GM12865 (cell line): ENCODE data around the gene POLD4.

ENCODE experiments used
- DNase-seq: peaks from one replicate; pipeline ENCODE4 v3.0.0; 2010; ENCODE audit warnings: low read depth
- H3K4me3 ChIP-seq: 2 replicates; pipeline ENCODE4 v1.5.1; 2011; ENCODE audit warnings: mild to moderate bottlenecking, low read depth, low read length, control low read depth
- TF ChIP-seq, protein P1 (sequence below): IDR thresholded peaks from 2 replicates; pipeline ENCODE4 v1.5.1; 2011; ENCODE audit warnings: low read length, control low read depth, low read depth, inconsistent platforms; ENCODE audit not compliant: insufficient read depth; ENCODE audit errors: missing control alignments

POLD4 gene

DNA sequence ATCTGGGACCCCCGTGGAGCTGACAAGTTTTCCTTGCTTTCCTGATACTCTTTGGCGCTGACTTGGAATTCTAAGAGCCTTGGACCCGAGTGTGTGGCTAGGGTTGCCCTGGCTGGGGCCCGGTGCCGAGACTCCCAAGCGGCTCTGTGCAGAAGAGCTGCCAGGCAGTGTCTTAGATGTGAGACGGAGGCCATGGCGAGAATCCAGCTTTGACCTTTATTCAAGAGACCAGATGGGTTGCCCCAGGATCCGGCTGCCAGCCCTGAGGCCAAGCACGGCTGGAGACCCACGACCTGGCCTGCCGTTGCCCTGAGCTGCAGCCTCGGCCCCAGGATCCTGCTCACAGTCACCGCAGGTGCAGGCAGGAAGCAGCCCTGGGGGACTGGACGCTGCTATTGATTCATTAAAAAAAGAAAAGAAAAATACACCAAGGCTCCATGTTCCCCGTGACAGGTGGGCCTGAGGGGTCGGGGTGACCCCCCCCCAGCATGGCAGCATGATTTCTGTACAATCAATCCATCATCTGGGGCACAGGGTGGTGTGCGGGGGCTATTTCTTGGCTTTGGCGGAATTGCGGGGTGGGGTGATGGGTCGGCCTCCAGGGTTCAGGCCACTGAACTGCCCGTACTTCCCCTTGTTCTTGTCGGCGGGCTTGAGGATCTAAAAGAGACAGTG lies 44.8 kb upstream of the POLD4 start:
- no peak overlapping the region for H3K4me3 ChIP-seq
- DNase-seq, result no peak
- TF ChIP-seq, protein P1, sequence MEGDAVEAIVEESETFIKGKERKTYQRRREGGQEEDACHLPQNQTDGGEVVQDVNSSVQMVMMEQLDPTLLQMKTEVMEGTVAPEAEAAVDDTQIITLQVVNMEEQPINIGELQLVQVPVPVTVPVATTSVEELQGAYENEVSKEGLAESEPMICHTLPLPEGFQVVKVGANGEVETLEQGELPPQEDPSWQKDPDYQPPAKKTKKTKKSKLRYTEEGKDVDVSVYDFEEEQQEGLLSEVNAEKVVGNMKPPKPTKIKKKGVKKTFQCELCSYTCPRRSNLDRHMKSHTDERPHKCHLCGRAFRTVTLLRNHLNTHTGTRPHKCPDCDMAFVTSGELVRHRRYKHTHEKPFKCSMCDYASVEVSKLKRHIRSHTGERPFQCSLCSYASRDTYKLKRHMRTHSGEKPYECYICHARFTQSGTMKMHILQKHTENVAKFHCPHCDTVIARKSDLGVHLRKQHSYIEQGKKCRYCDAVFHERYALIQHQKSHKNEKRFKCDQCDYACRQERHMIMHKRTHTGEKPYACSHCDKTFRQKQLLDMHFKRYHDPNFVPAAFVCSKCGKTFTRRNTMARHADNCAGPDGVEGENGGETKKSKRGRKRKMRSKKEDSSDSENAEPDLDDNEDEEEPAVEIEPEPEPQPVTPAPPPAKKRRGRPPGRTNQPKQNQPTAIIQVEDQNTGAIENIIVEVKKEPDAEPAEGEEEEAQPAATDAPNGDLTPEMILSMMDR, result no peak

DNA sequence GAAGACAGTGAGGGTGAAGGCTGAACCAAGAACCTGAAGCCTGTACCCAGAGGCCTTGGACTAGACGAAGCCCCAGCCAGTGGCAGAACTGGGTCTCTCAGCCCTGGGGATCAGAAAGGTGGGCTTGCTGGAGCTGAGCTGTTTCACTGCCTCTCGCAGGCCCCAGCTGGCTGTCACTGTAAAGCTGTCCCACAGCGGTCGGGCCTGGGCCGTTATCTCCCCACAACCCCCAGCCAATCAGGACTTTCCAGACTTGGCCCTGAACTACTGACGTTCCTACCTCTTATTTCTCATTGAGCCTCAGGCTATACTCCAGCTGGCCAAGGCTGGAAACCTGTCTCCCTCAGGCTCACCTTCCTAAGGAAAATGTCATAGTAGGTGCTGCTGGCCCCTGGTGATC lies 44.2 kb upstream of the POLD4 start:
- no peak overlapping the region for H3K4me3 ChIP-seq
- no peak for DNase-seq
- TF ChIP-seq, protein P1, result no peak

DNA sequence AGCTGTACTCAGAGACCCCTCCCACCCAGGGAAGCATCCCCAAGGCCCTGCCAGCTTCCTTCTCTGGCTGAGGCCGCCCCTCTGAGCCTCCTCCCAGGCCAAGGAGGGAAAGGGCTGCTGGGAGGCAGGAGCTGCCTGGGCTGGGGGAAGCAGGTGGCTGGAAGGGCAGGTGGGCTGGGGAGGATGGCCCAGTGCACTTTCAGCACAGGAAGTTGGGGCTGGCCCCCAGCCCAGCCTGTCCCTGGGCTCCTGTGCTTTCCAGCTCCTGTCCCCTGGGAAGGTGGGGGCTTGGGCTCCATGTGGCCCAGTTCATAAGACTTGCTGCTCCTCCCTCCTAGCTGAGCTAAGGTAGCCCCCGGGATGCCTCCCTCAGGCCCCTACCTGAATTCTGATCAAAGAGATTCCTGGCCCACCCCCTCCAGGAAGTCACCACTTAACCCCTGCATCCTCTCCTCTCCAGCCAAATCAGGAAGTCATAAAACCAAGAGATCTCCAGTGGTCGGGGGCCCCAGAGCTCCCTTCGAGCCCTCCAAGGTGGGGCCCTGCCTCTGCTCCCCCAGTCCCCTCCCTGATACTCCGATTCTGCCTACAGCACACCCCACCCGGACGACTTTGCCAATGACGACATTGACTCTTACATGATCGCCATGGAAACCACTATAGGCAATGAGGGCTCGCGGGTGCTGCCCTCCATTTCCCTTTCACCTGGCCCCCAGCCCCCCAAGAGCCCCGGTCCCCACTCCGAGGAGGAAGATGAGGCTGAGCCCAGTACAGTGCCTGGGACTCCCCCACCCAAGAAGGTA lies 43.4 kb upstream of the POLD4 start:
- TF ChIP-seq, protein P1, result no peak
- no peak for DNase-seq
- no peak overlapping the region for H3K4me3 ChIP-seq

DNA sequence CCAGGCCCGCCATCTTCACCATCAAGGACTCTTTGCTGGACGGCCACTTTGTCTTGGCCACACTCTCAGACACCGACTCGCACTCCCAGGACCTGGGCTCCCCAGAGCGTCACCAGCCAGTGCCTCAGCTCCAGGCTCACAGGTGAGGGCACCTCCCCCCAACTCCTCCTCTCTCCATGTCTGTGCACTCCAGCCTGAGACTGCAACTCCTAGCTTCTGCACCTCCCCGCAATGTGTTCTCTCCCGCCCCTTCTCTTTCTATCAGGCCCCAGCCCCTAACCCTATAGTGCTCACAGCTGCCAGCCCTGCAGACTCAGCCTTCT lies 42.9 kb upstream of the POLD4 start:
- no peak overlapping the region for H3K4me3 ChIP-seq
- DNase-seq, result no peak

DNA sequence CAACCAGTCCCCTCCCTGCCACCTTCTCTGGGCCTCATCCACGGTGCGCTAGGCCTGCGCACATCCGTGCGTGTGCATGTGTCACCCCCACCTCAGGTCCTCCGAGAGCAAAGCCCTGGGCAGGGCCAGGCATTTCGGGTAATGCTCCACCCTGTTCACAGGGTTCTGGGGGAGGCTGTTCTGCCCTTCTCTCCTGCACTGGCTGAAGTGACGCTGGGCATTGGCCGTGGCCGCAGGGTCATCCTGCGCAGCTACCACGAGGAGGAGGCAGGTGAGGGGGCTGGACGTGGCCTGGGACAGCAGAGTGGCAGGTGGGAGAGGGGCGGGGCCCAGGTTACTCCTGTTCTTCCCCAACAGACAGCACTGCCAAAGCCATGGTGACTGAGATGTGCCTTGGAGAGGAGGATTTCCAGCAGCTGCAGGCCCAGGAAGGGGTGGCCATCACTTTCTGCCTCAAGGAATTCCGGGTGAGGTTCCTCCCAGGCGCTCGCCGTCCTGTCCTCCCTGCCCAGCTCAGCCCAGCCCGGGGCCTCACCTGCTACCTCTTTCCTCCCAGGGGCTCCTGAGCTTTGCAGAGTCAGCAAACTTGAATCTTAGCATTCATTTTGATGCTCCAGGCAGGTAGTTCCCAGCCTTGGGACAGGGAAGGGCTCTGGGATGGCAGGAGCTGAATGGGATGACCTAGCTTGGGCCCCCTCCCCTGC lies 42.4 kb upstream of the POLD4 start:
- no peak overlapping the region for H3K4me3 ChIP-seq
- DNase-seq, result no peak
- TF ChIP-seq, protein P1, result no peak

More for the DNA sequence above, 42.9 kb upstream of the POLD4 start:
- TF ChIP-seq, protein P1, result no peak

DNA sequence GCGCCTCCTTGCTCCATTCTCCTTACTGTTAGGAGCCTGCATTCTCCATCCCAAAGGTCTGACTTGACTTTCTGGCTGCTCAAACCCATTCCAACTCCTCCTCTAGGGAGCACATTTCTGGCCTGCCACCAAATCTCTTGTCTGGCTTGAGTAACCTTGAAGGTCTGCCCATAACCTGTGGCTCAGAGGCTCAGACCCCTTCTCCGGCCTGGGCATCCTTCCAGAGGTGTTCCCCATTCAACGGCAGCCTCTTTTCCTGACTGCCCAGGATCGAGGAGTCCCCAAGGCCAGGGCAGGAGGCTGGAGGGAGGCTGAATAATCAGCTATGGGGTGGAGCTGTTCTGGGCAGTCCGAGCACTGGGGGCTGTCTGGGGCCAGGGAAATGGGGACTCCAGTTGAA lies 40.6 kb upstream of the POLD4 start:
- no peak for DNase-seq
- TF ChIP-seq, protein P1, result no peak
- no peak overlapping the region for H3K4me3 ChIP-seq
